NCI-H2029 (cell line): ENCODE data around the gene CLASP1.
"Not testable (repeated sequence)": the region's sequence is repeated elsewhere in the genome, so short reads cannot be mapped to it uniquely, and the experiment has no call there.

Experiments used
- DNase-seq: peaks from one replicate; lab custom pipeline; 2025; lab: John Stamatoyannopoulos, UW

The CLASP1 gene

GRCh38 chr2:121613774-121614173 lies 35.5 kb downstream of the CLASP1 start:
- no peak for DNase-seq

GRCh38 chr2:121613152-121613551 lies 36.1 kb downstream of the CLASP1 start:
- no peak for DNase-seq

GRCh38 chr2:121611730-121612705 lies 37.2 kb downstream of the CLASP1 start:
- no peak for DNase-seq

- not testable (repeated sequence) for DNase-seq
Observed at GRCh38 chr2:121611048-121611649, 38.1 kb downstream of the CLASP1 start.

GRCh38 chr2:121610487-121610874 lies 38.8 kb downstream of the CLASP1 start:
- not testable (repeated sequence) for DNase-seq

- no peak for DNase-seq
Observed at GRCh38 chr2:121608967-121609366, 40.3 kb downstream of the CLASP1 start.

GRCh38 chr2:121608367-121608766 lies 40.9 kb downstream of the CLASP1 start:
- DNase-seq: no peak

- no peak for DNase-seq
Observed at GRCh38 chr2:121605820-121606733, 43.2 kb downstream of the CLASP1 start.

GRCh38 chr2:121603185-121603584 lies 46.1 kb downstream of the CLASP1 start:
- no peak for DNase-seq

- DNase-seq: no peak
Observed at GRCh38 chr2:121599963-121600651, 49.2 kb downstream of the CLASP1 start.

GRCh38 chr2:121598087-121598486 lies 51.2 kb downstream of the CLASP1 start:
- DNase-seq: no peak

GRCh38 chr2:121596221-121597080 lies 52.8 kb downstream of the CLASP1 start:
- DNase-seq: peak; percentile 19

GRCh38 chr2:121595012-121595891 lies 54.0 kb downstream of the CLASP1 start:
- DNase-seq: no peak

GRCh38 chr2:121591199-121591598 lies 58.1 kb downstream of the CLASP1 start:
- no peak for DNase-seq

- no peak for DNase-seq
Observed at GRCh38 chr2:121588357-121588756, 60.9 kb downstream of the CLASP1 start.

GRCh38 chr2:121587131-121587530 lies 62.1 kb downstream of the CLASP1 start:
- DNase-seq: no peak

GRCh38 chr2:121584741-121585140 lies 64.5 kb downstream of the CLASP1 start:
- DNase-seq: no peak

- no peak for DNase-seq
Observed at GRCh38 chr2:121583555-121583954, 65.7 kb downstream of the CLASP1 start.

- DNase-seq: no peak
Observed at GRCh38 chr2:121582272-121582671, 67.0 kb downstream of the CLASP1 start.

- DNase-seq: no peak
Observed at GRCh38 chr2:121579309-121579708, 70.0 kb downstream of the CLASP1 start.
